Measurements from ENCODE around the gene PRMT1.

PRMT1 gene

DNA sequence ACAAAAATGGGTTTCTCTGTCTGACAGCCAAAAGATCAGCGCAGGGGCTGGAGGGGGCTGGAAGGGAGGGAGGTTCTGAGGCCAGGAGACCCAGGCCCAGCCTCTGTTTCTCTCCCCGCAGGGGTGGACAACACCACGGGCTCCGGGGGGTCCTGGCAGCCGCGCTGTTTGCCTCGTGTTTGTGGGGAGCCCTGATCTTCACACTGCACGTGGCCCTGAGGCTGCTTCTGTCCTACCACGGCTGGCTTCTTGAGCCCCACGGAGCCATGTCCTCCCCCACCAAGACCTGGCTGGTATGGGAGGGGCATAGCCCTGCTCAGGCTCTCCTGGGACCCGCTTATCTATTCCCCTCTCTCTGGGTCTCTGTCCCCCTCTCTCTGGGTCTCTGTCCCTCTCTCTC lies 23.5 kb downstream of the PRMT1 start:
- no peaks in the 10 kb centered on the region for H3K36me3 ChIP-seq (ENCODE audit: control insufficient read depth in 2 of 2, insufficient read depth in 2 of 2, low read length in 2 of 2)
- no peaks in the 10 kb centered on the region for H3K4me1 ChIP-seq (ENCODE audit: control insufficient read depth in 2 of 2, insufficient read depth in 2 of 2, low read length in 2 of 2)
- no peaks in the 10 kb centered on the region for H3K27me3 ChIP-seq (ENCODE audit: control insufficient read depth in 2 of 2, insufficient read depth in 2 of 2, low read length in 2 of 2)
- H3K9ac ChIP-seq (ENCODE audit: low read depth in 1 of 2, low read length in 2 of 2), result no peak overlapping the region
- no peak overlapping the region for H3K4me3 ChIP-seq (ENCODE audit: low read length in 2 of 2)
- H3K27ac ChIP-seq (ENCODE audit: low read depth in 2 of 2, low read length in 2 of 2), result no peak overlapping the region
- H3K9me3 ChIP-seq (ENCODE audit: control insufficient read depth in 2 of 2, low read length in 2 of 2), result no peaks in the 10 kb centered on the region

DNA sequence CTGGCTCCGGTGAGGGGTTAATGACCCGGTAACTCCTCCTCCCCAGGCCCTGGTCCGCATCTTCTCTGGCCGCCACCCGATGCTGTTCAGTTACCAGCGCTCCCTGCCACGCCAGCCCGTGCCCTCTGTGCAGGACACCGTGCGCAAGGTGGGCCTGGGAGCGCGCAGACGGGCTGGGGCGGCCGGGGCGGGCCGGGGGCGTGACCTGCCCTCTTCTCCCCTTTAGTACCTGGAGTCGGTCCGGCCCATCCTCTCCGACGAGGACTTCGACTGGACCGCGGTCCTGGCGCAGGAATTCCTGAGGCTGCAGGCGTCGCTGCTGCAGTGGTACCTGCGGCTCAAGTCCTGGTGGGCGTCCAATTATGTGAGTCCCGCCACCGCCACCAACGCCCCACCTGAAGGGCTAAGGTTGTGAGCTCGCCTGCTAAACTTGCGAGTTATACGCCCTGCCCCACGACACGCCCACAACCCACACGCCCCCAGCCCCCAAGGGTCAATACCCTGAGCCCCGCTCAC lies 24.3 kb downstream of the PRMT1 start:
- Histone ChIP-seq H3K36me3 (ENCODE audit: control insufficient read depth in 2 of 2, insufficient read depth in 2 of 2, low read length in 2 of 2) (no peaks in the 10 kb centered on the region), H3K9me3 (ENCODE audit: control insufficient read depth in 2 of 2, low read length in 2 of 2) (no peaks in the 10 kb centered on the region), H3K9ac (ENCODE audit: low read depth in 1 of 2, low read length in 2 of 2) (no peak overlapping the region), H3K4me1 (ENCODE audit: control insufficient read depth in 2 of 2, insufficient read depth in 2 of 2, low read length in 2 of 2) (no peaks in the 10 kb centered on the region), H3K27ac (ENCODE audit: low read depth in 2 of 2, low read length in 2 of 2) (no peak overlapping the region), H3K4me3 (ENCODE audit: low read length in 2 of 2) (no peak overlapping the region), H3K27me3 (ENCODE audit: control insufficient read depth in 2 of 2, insufficient read depth in 2 of 2, low read length in 2 of 2) (no peaks in the 10 kb centered on the region)

DNA sequence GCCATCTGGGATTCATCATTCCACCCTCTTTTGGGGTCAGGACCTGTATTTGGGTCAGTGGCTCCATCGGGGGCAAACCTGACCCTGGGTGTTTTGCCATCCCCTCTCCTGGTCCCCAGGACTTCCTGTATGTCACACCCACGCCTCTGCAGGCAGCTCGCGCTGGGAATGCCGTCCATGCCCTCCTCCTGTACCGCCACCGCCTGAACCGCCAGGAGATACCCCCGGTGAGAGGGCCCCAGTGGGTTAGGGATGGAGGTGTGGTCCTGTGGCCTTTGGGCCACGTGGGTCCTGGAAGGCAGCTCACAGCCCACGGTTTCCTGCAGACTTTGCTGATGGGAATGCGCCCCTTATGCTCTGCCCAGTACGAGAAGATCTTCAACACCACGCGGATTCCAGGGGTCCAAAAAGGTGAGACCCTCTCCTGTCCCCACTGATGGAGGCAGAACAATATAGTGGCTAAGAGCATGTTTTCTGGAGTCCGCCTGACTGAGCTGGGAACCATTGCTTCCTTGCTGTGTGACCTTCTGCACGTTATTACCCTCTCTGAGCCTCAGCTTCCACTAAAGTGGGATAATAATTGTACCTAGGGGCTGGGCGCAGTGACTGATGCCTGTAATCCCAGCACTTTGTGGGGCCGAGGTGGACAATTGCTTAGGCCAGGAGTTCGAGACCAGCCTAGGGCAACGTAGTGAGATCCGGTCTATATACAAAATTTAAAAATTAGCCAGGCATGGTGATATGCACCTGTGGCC lies 28.0 kb downstream of the PRMT1 start:
- Histone ChIP-seq H3K4me1 (ENCODE audit: control insufficient read depth in 2 of 2, insufficient read depth in 2 of 2, low read length in 2 of 2) (no peaks in the 10 kb centered on the region), H3K27me3 (ENCODE audit: control insufficient read depth in 2 of 2, insufficient read depth in 2 of 2, low read length in 2 of 2) (no peaks in the 10 kb centered on the region), H3K36me3 (ENCODE audit: control insufficient read depth in 2 of 2, insufficient read depth in 2 of 2, low read length in 2 of 2) (no peaks in the 10 kb centered on the region), H3K9ac (ENCODE audit: low read depth in 1 of 2, low read length in 2 of 2) (no peak overlapping the region), H3K4me3 (ENCODE audit: low read length in 2 of 2) (no peak overlapping the region), H3K9me3 (ENCODE audit: control insufficient read depth in 2 of 2, low read length in 2 of 2) (no peaks in the 10 kb centered on the region), H3K27ac (ENCODE audit: low read depth in 2 of 2, low read length in 2 of 2) (no peak overlapping the region)

DNA sequence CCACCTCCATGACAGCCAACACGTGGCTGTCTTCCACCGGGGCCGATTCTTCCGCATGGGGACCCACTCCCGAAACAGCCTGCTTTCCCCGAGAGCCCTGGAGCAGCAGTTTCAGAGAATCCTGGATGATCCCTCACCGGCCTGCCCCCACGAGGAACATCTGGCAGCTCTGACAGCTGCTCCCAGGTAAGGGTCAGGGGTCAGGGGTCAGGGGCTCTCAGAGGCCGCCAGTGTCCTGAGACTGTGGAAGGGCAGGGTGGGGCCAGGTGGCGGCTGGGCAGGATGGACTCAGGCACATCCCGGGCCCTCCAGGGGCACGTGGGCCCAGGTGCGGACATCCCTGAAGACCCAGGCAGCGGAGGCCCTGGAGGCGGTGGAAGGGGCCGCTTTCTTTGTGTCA lies 28.8 kb downstream of the PRMT1 start:
- Histone ChIP-seq H3K36me3 (ENCODE audit: control insufficient read depth in 2 of 2, insufficient read depth in 2 of 2, low read length in 2 of 2) (no peaks in the 10 kb centered on the region), H3K4me1 (ENCODE audit: control insufficient read depth in 2 of 2, insufficient read depth in 2 of 2, low read length in 2 of 2) (no peaks in the 10 kb centered on the region), H3K27ac (ENCODE audit: low read depth in 2 of 2, low read length in 2 of 2) (no peak overlapping the region), H3K9me3 (ENCODE audit: control insufficient read depth in 2 of 2, low read length in 2 of 2) (no peaks in the 10 kb centered on the region), H3K9ac (ENCODE audit: low read depth in 1 of 2, low read length in 2 of 2) (no peak overlapping the region), H3K4me3 (ENCODE audit: low read length in 2 of 2) (no peak overlapping the region), H3K27me3 (ENCODE audit: control insufficient read depth in 2 of 2, insufficient read depth in 2 of 2, low read length in 2 of 2) (no peaks in the 10 kb centered on the region)

DNA sequence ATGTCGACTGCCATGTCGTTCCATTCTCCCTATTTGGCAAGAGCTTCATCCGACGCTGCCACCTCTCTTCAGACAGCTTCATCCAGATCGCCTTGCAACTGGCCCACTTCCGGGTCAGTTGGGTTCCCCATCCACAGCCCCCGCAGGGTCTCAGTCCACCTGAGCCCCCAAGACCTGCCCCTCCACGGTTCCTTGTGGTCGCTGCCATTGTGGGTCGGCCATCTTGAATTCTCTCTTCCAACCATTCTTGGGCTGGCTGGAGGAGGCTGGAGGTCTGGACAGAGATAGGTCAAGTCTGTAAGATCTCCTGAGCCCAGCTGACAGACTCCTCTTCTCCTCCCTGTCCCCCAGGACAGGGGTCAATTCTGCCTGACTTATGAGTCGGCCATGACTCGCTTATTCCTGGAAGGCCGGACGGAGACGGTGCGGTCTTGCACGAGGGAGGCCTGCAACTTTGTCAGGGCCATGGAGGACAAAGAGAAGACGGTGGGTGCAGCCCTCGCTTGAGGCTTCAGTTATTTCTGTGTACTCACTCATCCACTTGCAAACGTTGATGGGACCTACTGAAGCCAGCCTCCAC lies 33.4 kb downstream of the PRMT1 start:
- H3K27me3 ChIP-seq (ENCODE audit: control insufficient read depth in 2 of 2, insufficient read depth in 2 of 2, low read length in 2 of 2), result no peaks in the 10 kb centered on the region
- no peak overlapping the region for H3K27ac ChIP-seq (ENCODE audit: low read depth in 2 of 2, low read length in 2 of 2)
- H3K9me3 ChIP-seq (ENCODE audit: control insufficient read depth in 2 of 2, low read length in 2 of 2), result no peaks in the 10 kb centered on the region
- H3K4me1 ChIP-seq (ENCODE audit: control insufficient read depth in 2 of 2, insufficient read depth in 2 of 2, low read length in 2 of 2), result no peaks in the 10 kb centered on the region
- no peak overlapping the region for H3K9ac ChIP-seq (ENCODE audit: low read depth in 1 of 2, low read length in 2 of 2)
- no peak overlapping the region for H3K4me3 ChIP-seq (ENCODE audit: low read length in 2 of 2)
- H3K36me3 ChIP-seq (ENCODE audit: control insufficient read depth in 2 of 2, insufficient read depth in 2 of 2, low read length in 2 of 2), result no peaks in the 10 kb centered on the region

DNA sequence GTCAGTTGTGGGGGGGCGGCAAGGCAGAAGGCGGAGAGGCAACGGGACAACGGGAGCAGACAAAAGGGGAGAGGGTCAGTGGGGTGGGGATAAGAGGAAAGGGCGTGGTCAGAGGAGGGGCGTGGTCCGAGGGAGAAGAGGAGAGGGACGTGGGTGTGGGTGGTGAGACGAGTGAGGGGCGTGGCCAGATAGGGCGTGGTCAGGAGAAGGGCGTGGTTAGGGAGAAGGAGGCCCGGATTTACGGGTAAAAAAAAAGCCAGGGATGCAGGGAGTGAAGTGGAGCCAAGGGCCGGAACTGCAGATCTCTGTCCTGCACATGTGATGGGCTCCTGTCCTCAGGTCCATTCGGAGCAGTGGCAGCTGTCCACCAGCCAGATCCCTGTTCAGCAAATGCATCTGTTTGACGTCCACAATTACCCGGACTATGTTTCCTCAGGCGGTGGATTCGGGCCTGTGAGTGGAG lies 35.4 kb downstream of the PRMT1 start:
- H3K9me3 ChIP-seq (ENCODE audit: control insufficient read depth in 2 of 2, low read length in 2 of 2), result no peaks in the 10 kb centered on the region
- no peak overlapping the region for H3K4me3 ChIP-seq (ENCODE audit: low read length in 2 of 2)
- no peaks in the 10 kb centered on the region for H3K36me3 ChIP-seq (ENCODE audit: control insufficient read depth in 2 of 2, insufficient read depth in 2 of 2, low read length in 2 of 2)
- H3K4me1 ChIP-seq (ENCODE audit: control insufficient read depth in 2 of 2, insufficient read depth in 2 of 2, low read length in 2 of 2), result no peaks in the 10 kb centered on the region
- H3K27me3 ChIP-seq (ENCODE audit: control insufficient read depth in 2 of 2, insufficient read depth in 2 of 2, low read length in 2 of 2), result no peaks in the 10 kb centered on the region
- H3K9ac ChIP-seq (ENCODE audit: low read depth in 1 of 2, low read length in 2 of 2), result no peak overlapping the region
- no peak overlapping the region for H3K27ac ChIP-seq (ENCODE audit: low read depth in 2 of 2, low read length in 2 of 2)

DNA sequence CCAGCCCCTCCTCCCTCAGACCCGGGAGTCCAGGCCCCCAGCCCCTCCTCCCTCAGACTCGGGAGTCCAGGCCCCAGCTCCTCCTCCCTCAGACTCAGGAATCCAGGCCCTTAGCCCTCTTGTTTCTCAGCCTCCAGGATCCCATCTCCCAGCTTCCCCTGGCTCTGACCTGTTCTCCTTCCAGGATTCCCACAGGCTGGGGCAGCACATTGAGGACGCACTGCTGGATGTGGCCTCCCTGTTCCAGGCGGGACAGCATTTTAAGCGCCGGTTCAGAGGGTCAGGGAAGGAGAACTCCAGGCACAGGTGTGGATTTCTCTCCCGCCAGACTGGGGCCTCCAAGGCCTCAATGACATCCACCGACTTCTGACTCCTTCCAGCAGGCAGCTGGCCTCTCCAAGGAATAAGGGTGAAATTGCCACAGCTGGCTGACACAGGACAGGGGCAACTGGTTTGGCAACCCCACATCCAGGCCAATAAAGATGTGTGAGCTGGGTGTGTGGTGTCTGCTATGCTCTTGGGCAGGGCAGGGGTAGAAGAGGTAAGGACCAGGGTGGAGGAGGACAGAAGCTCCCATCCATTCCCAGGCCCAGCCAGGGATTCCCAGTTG lies 36.3 kb downstream of the PRMT1 start:
- H3K36me3 ChIP-seq (ENCODE audit: control insufficient read depth in 2 of 2, insufficient read depth in 2 of 2, low read length in 2 of 2), result no peaks in the 10 kb centered on the region
- no peaks in the 10 kb centered on the region for H3K9me3 ChIP-seq (ENCODE audit: control insufficient read depth in 2 of 2, low read length in 2 of 2)
- no peaks in the 10 kb centered on the region for H3K4me1 ChIP-seq (ENCODE audit: control insufficient read depth in 2 of 2, insufficient read depth in 2 of 2, low read length in 2 of 2)
- H3K4me3 ChIP-seq (ENCODE audit: low read length in 2 of 2), result no peak overlapping the region
- no peak overlapping the region for H3K27ac ChIP-seq (ENCODE audit: low read depth in 2 of 2, low read length in 2 of 2)
- H3K27me3 ChIP-seq (ENCODE audit: control insufficient read depth in 2 of 2, insufficient read depth in 2 of 2, low read length in 2 of 2), result no peaks in the 10 kb centered on the region
- H3K9ac ChIP-seq (ENCODE audit: low read depth in 1 of 2, low read length in 2 of 2), result no peak overlapping the region

DNA sequence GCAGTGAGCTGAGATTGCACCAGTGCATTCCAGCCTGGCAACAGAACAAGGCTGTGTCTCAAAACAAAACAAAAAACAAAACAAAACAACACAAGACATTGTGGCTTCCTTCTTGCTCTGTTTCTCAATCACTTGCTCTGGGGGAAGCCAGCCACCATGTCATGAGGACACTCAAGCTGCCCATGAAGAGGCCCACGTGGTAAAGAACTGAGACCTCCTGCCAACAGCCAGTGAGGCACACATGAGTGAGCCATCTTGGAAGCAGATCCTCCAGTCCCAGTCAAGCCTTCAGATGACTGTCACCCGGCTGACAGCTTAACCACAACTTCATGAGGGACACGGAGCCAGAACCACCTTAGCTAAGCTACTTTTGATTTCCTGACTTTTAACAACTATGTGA lies 39.1 kb downstream of the PRMT1 start:
- Histone ChIP-seq H3K27ac (ENCODE audit: low read depth in 2 of 2, low read length in 2 of 2) (no peak overlapping the region), H3K36me3 (ENCODE audit: control insufficient read depth in 2 of 2, insufficient read depth in 2 of 2, low read length in 2 of 2) (no peaks in the 10 kb centered on the region), H3K9ac (ENCODE audit: low read depth in 1 of 2, low read length in 2 of 2) (no peak overlapping the region), H3K9me3 (ENCODE audit: control insufficient read depth in 2 of 2, low read length in 2 of 2) (no peaks in the 10 kb centered on the region), H3K4me1 (ENCODE audit: control insufficient read depth in 2 of 2, insufficient read depth in 2 of 2, low read length in 2 of 2) (no peaks in the 10 kb centered on the region), H3K27me3 (ENCODE audit: control insufficient read depth in 2 of 2, insufficient read depth in 2 of 2, low read length in 2 of 2) (no peaks in the 10 kb centered on the region), H3K4me3 (ENCODE audit: low read length in 2 of 2) (no peak overlapping the region)

DNA sequence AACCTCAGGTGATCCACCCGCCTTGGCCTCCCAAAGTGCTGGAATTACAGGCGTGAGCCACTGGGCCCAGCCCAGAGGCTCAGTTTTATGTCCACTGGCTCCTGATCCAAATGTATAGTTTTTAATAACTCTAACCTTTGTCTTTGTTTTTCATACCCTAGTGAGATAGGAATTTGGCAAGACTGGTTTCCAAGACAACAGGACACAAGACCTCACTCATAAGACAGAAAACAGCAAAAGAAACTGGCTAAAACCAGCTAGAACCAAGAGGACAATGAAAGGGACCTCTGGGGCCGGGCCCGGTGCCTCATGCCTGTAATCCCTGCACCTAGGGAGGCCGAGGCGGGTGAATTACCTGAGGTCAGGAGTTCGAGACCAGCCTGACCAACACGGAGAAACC lies 41.4 kb downstream of the PRMT1 start:
- no peak overlapping the region for H3K4me3 ChIP-seq (ENCODE audit: low read length in 2 of 2)
- H3K9ac ChIP-seq (ENCODE audit: low read depth in 1 of 2, low read length in 2 of 2), result no peak overlapping the region
- H3K4me1 ChIP-seq (ENCODE audit: control insufficient read depth in 2 of 2, insufficient read depth in 2 of 2, low read length in 2 of 2), result no peaks in the 10 kb centered on the region
- H3K27me3 ChIP-seq (ENCODE audit: control insufficient read depth in 2 of 2, insufficient read depth in 2 of 2, low read length in 2 of 2), result no peaks in the 10 kb centered on the region
- no peaks in the 10 kb centered on the region for H3K36me3 ChIP-seq (ENCODE audit: control insufficient read depth in 2 of 2, insufficient read depth in 2 of 2, low read length in 2 of 2)
- H3K27ac ChIP-seq (ENCODE audit: low read depth in 2 of 2, low read length in 2 of 2), result no peak overlapping the region
- no peaks in the 10 kb centered on the region for H3K9me3 ChIP-seq (ENCODE audit: control insufficient read depth in 2 of 2, low read length in 2 of 2)

DNA sequence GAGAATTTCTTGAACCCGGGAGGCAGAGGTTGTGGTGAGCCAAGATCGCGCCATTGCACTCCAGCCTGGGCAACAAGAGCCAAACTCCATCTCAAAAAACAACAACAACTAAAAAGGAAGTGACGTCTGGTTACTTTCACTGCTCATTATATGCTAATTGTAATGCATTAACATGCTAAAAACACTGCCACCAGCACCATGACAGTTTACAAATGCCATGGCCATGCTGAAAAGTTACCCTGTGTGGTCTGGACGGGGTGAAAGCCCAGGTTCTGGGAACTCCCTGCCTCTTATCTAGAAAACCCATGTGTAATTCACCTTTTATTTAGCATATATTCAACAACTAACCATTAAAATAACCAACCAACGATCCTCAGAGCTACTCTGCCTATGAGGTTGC lies 41.9 kb downstream of the PRMT1 start:
- Histone ChIP-seq H3K27ac (ENCODE audit: low read depth in 2 of 2, low read length in 2 of 2) (no peak overlapping the region), H3K27me3 (ENCODE audit: control insufficient read depth in 2 of 2, insufficient read depth in 2 of 2, low read length in 2 of 2) (no peaks in the 10 kb centered on the region), H3K4me3 (ENCODE audit: low read length in 2 of 2) (no peak overlapping the region), H3K36me3 (ENCODE audit: control insufficient read depth in 2 of 2, insufficient read depth in 2 of 2, low read length in 2 of 2) (no peaks in the 10 kb centered on the region), H3K9ac (ENCODE audit: low read depth in 1 of 2, low read length in 2 of 2) (no peak overlapping the region), H3K4me1 (ENCODE audit: control insufficient read depth in 2 of 2, insufficient read depth in 2 of 2, low read length in 2 of 2) (no peaks in the 10 kb centered on the region), H3K9me3 (ENCODE audit: control insufficient read depth in 2 of 2, low read length in 2 of 2) (no peaks in the 10 kb centered on the region)
